Activated CD4-positive, alpha-beta T cell treated with anti-CD3 and anti-CD28 coated beads, Interleukin-10, Interleukin-2, amounts not matched to agents 100 ng/mL and 50 ng/mL, durations not matched to agents 16 hours and 8 hours (primary cell): ENCODE results near the gene SKAP1.
"Not testable (repeated sequence)": the region's sequence is repeated elsewhere in the genome, so short reads cannot be mapped to it uniquely, and the experiment has no call there.

Experiments
- DNase-seq: peaks from one replicate; pipeline ENCODE4 v3.0.0-alpha.2; 2020

SKAP1 gene

DNA sequence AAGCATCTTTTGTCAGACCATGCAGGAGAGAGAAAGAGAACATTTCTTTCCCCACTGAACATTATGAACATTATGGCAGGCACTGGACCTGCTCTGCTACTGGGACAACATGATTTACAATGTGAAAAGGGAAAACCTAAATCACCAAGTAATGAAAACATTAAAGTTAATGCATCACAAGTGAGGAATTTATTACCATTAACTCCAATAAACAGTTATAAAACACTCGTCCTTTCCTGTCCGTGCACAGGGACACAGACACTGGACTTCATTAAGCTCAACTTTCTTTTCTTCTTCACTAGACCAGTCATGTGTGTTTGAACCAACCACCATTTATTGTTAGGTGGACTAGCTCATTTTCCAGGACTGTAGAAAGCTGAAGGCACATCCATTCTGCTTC is 227.1 kb downstream of the SKAP1 start:
- DNase-seq: no peak

DNA sequence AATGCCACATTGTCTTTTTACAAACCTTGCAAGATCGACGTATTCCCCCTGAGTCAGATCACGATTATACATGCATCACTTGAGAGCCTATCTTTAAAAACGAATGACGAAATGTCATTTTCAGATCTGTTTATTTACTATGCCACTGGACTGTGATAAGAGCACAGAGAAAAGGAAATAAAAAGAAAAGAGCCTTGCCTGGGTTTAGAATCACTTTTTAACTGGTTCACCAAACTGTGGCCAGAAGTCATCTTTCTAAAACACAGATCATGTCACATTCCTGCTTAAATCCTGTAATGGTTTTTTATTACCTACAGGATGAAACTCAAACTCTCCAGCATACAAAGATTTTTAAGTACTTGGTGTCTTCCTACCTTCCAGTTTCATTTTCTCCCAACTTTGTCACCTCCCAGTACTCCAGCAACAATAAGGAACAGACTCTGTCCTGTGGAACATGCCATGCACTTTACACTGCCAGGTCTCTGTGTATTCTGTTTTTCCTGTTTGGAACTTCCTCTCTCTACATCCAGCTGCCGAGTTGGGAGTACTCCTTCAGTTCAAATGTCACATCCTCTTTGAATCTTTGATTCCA is 231.0 kb downstream of the SKAP1 start:
- DNase-seq: no peak

DNA sequence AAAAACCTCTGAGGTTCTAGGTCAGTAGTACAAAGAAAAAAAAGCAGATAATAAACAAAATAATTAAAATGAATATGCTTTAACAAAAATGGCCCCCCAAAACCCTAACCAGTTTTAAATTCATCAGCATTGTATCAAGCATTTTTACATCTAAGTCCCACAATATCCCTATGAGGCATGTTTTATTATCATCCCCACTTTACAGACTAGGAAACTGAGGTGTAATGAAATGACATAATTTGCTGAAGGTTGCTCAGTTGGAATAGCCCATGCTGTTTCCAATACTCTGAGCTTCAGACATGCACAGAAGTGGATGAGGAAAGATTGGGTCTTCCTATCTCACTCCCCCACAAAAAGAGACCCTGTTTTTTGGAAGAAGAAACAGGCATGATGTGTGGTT is 234.1 kb downstream of the SKAP1 start:
- no peak for DNase-seq

DNA sequence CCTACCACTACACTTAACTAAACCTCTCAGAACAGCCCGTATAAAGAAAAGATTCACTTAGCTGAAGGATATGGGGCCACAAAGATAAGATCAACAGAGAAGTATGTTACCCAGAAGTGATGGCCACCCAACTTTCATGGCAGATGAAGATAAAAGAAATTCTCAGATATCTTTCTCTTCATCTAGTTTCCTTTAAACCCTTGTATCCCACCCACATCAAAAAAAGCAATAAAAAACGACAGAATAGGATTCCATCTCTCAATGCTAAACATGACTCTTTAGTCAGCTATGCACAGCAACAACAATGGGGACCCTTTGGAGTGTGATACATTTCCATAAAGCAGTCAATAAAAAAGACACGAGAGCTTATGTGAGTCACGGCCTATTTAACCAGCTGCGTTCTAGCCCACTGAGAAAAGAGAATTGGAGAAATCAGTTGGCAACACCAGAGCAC is 235.9 kb downstream of the SKAP1 start:
- no peak for DNase-seq

DNA sequence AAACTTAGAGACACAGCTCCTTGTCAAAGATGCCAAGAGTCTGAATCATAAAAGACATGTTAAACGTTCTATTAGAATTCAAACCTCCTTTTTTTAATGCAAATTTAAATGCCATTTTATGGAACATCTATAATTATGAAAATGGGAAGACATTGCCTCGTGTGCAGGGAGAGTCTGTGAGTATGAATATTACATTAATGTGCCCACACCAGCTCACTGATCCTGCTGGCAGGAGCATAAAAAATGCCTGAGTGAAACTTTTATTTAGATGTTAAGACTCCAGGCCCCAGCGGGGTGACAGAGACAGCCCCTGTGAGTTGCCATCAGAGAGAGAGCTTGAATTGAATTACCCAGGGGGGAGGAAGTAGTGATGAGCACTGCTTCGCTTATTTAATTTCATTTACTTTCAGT is 237.7 kb downstream of the SKAP1 start:
- DNase-seq: no peak

DNA sequence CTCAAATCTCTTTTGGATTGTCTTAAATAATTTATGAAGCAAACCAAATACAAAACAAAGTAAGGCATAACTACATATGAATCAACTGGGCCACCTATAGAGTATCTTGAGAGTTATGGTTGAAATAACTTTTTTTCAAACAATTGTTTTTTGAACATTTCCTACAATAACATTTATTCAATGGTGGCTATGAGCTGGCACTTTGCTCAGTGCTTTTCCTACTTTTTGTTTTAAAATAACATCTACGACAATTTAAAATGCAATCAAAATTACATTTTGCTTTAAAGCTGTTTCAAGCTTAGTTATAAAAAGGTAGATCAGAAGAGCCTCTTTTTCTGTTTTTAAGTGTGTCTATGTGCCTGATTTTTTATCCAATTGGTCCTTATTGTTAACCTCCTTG is 238.7 kb downstream of the SKAP1 start:
- no peak for DNase-seq

DNA sequence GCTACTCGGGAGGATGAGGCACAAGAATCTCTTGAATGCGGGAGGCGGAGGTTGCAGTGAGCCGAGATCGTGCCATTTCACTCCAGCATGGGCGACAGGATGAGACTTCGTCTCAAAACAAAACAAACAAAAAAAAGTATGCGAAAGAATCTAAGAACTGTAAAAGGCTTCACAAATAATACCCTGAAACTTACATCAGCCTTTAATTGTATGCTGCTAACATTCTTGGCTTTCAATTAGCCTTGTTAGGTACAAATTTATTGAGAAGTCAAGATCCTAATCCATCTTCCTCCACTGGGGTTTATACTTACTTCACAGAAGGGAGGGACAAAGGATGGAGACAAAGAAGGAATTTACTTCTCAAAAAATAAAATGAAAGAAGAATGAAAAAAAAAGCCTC is 239.1 kb downstream of the SKAP1 start:
- DNase-seq: no peak

DNA sequence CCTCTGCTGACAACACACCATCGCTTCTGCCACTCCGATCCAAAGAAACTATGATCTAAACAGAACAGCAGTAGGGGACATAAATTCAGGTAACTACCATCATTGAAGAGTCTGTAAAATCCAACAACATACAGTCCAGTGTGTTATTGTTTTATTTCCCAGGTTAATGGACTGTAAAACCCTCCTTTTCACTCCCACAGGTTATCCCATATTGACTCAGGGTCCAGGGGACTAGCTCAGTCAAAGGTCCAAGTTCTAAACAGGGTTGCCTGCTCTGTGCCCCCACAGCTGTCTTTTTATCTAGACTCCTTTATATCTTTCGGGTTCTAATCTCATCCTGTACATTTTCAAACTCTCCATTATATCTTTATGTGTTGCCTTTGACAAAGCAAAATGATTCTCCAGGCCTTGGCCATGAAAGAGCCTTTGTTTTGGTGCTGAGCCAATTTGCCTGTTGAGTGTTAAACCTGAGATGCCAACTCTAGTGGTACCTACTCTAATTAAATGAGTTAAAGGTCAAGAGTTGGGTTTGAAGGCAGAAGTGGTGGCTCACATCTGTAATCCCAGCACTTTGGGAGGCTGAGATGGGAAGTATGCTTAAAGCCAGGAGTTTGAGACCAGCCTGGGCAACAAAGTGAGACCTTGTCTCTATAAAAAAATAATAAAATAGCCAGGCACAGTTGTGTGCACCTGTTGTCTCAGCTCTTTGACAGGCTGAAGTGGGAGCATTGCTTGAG is 242.0 kb downstream of the SKAP1 start:
- DNase-seq: no peak

DNA sequence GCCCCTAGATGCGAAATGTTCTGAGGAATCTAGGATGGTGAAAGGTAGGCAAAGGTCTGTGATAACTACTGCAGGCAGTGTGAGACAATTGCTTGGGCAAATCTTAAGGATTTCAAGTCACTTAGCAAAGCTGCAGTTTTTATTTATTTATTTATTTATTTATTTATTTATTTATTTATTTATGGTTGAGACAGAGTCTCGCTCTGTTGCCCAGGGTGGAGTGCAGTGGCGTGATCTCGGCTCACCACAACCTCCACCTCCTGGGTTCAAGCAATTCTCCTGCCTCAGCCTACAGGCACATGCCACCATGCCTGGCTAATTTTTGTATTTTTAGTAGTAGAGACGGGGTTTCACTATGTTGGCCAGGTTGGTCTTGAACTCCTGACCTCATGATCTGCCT is 243.7 kb downstream of the SKAP1 start:
- not testable (repeated sequence) for DNase-seq

DNA sequence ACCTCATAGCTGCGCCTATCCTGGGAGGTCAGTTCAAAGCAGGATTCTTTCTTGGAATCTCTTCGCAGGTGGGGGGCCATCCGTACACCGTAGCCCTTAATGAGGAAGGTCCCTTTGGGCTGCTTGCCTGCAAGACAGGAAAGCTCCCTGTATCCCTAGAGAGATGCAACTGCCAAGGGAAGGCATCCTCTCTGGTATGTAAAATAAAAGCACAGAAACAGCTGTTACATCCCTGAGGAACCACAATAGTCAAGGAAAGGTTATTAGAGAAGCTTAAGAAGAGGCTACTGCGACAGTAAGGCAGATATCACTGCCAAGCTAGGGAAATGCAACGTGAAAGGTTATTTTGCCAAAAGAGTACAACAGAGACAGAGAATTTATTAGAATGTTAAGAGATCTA is 245.3 kb downstream of the SKAP1 start:
- no peak for DNase-seq

DNA sequence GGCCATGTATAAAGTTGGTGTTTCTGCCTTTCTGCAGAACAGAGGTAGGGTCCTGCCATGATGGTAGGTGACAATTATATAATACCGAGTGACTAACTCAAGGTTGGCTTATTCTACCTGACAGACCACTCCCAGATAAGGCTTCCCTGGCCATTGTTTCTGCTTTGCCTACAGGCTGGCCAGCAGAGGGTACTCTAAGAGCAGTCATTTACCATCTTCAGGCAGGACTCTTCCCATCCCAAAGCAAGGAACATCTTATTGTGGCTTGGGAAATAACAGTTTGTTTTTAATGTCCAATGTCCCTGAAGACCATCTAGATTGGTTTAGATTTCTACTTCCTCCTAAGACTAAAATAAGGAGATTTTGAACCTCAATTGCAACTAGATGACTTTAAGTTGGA is 248.4 kb downstream of the SKAP1 start:
- no peak for DNase-seq

DNA sequence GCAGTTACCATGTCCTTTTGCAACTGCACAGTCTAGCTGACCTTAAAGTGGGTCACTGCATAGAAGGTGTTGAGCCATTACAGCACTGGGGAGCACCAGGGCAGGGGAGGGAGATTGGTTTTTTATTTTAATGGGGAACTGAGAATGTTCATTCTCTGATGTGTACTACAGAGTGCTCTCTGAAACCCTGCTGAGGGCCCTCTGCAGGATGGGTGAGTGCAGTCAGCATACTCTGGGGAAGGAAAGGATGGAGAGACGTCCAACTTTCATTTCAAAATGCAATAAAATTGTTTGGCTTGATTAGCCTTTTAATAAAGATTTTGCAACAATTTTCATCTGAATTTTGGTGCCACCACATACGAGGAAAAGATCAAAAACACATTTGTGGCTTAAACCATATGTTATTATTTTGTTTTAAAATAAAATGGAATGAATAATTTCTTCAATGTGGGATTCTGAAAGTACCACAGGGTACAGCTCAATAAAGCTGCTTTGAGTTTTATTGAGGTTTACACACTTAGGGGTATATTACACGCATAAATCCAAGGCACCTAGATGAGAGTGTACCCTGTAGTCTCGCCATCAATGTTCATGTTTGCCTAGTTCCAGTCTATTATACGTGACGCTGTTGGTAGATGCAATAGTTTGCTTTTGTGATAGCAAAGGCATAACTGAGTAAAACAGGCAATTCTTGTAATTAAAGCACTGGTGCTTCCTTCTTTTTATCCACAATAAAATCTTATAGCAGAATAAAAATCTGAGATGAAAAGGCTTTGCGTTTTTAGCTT is 249.0 kb downstream of the SKAP1 start:
- no peak for DNase-seq

DNA sequence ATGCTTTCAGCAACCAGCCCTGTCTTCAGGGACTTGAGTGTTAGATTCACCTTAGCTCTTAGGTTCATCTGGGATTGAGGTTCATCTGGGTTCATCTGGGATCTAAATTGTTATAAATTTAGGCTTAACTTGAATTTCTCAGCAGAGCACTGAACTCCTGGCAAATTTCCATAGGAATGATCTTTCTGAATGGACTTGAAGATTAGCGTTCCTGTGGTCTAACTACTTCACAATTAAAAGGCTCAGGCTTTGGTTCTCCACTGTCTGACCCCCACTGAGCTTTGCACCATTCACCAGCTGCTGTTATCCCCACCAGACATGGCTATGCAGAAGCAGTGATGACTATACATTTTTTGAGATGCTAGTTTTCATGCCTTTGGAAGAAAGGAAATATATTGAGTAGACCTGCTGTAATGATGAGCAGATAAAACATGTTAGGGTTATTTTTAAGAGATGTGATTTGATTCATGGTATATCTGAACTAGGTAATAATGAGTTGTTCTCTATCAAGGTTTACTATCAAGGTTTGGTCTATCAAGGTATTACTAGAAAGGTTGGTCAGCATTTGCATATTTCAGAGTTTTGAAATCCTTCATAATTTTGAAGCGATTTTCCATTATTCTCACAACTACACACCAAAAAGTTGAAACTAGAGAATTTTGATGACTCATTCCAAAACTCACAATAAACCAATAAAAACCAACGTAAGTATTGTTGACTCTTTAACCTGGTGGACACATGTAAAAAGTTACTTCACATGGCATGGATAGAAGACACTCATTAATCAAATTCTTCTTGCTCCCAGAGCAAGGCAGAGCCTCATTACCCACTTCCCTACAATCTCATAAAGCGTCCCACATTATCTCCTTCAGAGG is 250.7 kb downstream of the SKAP1 start:
- DNase-seq: peak; percentile 25

DNA sequence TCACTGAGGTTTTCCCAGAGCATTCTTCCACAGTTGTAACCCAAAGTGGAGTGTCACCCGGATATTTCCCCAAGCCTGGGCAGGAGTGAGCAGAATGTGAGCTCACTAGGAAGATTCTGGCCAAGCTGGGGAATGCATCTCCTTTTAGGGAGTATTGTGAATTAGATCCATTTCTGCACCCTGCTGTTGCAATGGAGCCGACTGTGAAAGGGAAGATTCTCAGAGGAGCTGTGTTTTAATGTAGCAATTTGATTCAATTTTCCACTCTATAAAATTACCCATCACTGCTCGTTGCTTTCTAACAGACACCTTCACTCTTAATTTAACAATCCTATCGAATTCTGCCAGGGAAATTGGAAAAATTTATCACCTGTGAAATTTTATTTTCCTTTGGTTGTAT is 251.7 kb downstream of the SKAP1 start:
- no peak for DNase-seq

DNA sequence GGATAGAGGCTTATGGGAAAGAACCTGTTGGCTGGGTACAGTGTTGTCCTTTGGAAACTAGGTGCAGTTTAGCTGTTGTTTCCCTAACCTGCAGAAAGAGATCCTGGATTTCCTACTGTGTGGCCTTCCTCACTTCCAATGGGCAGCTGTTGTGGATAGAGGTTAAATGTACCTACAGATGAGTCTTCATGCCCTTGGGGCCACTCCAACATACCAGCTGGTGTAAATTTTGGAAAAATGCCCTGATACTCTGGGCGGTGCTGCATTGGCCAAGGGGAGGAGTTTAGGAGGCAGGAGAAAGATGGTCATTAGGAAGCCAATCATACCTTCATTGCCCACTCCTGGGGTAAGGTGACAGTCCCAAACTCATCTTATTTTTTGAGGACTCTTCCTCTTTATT is 252.2 kb downstream of the SKAP1 start:
- DNase-seq: no peak

DNA sequence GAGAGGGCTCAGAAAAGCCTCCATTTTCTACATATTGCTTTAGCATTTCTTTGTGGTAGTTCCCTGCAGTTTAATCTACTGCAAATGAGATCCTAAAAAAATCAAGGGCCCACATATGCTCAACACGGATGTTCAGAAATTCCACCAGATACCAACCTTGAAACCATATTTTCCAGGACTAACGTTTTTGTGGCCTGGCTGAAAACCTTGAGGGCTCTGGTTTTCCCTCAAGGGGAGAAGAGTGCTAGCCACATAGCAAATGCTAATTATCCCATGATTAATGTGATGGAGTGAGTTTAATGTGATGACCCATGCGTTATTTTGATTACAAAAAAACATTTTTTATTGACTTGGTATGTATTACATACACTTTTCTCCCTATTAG is 253.6 kb downstream of the SKAP1 start:
- no peak for DNase-seq

DNA sequence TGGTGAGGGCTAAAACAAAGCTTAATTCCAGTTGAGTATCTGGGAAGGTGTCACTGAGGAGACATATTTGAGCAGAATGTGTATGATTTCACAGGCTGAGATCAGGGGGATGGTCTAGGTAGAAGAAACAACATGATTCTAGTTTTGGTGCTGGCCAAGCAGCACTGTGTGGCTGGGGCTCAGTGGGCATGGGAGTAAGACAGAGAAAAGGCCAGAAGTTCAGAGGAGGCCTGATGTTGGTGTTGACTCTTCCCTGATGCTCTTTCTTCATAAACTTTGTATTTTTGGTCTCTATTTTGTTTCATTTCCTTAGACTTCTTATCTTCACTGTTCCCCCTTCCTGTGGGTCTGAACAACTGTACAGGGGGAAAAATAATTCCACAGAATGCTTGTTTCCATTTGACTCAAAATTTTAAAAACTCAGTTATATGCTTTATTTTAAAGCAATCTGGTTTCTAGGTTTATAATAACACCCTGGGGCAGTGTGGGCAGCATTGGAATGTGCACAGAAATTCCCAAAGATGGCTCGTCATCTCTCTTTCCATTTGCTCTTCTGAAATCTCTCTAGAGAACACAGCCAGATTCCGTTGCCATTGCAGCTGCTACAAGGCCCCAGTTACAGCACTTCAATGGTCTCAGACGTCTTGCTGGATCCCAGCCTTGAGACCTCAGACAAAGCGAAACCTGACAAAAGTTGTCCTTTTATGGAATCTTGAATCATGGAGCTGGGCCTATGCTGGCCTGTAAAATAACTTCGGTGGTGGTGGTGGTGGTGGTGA is 254.1 kb downstream of the SKAP1 start:
- no peak for DNase-seq

DNA sequence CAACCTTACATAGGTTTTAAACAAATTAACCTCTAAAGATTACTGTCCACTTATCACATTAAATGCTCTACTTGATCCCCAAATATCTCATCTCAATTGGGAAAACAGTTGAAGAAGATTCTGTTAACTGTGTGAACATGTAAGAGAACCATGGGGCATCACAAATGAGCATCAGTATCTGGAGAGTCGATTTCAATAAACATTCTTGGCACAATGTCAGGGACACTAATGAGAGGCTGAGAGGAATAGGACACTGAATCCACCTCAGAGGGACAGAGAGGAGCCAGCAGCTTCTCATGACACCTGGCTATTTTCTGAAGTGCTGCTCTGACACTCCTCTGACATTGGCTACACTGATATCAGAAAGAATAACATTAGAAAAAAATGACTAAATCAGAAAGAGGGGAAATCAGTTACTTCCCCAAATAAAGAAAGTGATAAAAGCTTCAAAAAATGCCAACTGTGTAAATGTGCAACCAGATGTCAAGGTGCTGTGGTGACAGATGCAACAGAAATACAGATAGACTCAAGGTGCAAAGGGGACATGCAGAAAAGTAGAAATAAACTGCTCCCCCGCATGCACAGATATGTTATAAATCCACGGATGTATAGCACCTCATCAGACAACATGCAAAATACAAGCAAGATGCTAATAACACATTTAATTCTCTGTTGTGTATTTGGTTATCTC is 255.0 kb downstream of the SKAP1 start:
- no peak for DNase-seq

DNA sequence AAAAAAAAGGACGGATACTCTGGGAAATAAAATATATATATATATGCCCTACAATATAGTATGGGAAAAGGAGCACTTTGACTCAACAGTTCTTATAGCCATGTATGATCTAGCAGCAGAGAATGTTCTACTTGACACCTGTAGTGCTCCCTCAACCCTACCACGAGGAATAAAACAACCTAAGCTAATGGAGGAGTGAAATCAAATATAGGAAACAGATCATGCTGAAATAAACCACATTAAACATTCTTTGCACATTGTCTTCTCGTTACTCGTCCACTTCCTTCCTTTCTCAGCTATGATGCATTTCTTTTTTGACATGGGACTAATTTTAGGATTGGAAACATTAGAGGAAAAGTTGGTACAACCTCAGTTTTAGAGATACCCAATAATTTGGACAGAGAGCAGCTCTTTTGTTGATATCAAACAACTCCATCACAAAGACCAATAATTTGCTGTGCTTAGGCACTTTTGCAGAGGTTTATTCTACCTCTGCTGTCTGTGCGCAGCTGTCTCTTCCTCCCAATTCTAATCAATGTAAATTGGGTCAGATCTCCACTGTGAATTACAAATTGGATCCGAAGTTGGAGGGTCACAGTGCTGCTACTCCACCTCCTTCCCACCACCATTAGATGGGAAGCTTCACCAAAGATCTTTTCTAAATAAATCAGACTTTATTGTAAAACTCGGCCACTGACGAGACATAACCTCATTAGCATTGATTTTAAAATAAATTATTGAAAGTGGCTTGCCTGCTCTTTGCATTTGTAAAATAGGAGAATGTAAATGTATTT is 256.6 kb downstream of the SKAP1 start:
- no peak for DNase-seq

DNA sequence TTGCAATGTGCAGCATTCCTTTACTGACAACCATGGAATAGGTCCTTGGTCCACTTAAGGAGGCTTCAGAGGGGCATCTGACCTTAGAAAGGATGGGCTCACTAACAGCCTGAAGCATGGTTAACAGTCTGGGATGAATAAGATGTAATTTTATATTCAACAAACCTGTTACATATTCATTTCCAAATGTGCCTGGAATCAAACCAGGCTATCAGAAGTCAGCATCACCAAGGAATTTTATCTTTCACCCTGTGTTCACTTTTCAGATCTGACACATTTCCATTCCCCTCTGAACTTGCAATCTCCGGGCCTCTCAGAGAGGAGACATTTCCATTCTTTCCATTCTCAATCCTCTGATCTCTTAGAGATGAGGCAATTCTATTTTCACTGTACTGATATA is 260.1 kb downstream of the SKAP1 start:
- no peak for DNase-seq

DNA sequence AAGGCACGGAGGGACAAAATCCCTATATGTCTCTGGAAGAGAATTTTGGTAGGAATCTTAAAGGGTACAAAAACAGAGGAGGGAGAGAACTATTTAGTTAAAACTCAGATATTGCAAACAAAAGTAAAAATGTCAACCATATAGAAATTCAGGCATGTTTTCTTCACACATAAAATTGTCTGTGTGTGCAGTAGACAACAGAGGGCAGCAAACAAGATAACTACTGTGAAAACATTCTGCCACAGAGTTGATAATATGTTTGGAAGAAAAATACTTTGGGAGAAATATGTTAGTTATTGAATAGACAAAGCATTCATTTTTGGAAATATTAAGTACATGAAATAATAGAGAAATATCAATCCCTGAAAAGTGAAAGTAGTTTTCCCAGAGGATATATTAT is 266.2 kb downstream of the SKAP1 start:
- DNase-seq: no peak
